Middle frontal gyrus (tissue), 1 donor: Measurements from ENCODE around the gene EFCAB8.
"Not testable (repeated sequence)": the region's sequence is repeated elsewhere in the genome, so short reads cannot be mapped to it uniquely, and the experiment has no call there.

ENCODE experiments used
- DNase-seq: peaks from one replicate; pipeline ENCODE4 v3.0.0-alpha.2; 2015; ENCODE audit warnings: low spot score; ENCODE audit errors: extremely low spot score

The EFCAB8 gene

DNA sequence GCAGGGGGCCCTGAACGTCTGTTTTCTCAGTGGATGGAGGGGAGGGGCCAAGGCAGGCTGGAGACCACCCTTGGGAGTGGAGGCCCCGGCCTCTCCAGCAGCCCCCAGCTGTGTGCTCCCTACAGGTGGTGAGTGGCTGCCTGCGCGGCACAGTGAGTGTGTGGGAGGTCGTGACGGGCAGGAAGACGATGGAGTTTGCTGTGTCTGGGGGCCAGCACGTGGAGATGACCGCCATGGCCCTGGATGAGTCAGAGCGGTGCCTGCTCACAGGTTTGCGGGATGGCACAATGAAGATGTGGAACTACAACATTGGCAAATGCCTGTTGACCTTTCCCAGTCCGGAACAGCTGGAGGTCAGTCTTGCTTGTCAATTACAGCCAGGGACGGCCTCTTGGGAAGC is 52.6 kb downstream of the EFCAB8 start:
- DNase-seq: no peak

DNA sequence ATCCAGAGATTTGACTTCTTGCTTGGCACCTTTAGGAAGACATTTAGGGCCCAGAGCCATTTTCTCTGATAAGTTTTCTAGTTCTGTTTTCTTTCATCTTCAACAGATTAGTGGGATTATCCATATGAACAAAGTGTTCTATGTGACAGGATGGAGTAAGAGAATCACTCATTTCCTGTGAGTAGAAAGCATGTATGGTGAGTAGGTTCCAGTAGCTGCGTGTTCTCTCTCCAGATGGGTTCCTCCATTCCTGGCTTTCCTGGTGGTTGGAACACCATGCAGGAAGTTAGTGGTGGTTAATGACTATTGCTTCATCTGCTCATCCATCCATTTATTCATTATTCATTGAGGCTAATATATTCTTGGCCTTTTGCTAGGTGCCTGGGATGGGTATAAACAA is 54.0 kb downstream of the EFCAB8 start:
- DNase-seq: no peak

DNA sequence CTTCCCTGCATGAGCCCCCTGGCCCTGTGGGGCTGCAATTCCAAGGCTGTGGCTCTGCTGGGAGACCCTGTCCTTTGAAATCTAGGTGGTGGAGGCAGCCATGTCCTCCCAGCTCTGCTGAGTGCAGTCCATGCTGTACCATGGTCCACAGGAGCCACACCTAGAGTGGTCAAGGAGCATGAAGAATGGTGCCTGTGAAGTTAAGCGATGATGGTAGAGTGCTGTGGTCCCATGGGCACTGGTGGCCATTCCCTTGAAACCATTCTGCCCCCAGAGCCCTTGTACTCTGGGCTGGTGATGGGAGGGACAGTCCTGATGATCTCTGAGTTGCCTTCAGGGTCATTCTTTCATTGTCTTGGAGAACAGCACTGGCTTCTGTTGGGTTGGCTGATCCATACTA is 55.3 kb downstream of the EFCAB8 start:
- DNase-seq: no peak

GRCh38 chr20:32917191-32917950 is 58.6 kb downstream of the EFCAB8 start:
- no peak for DNase-seq

GRCh38 chr20:32918296-32918695 is 59.6 kb downstream of the EFCAB8 start:
- DNase-seq: no peak

DNA sequence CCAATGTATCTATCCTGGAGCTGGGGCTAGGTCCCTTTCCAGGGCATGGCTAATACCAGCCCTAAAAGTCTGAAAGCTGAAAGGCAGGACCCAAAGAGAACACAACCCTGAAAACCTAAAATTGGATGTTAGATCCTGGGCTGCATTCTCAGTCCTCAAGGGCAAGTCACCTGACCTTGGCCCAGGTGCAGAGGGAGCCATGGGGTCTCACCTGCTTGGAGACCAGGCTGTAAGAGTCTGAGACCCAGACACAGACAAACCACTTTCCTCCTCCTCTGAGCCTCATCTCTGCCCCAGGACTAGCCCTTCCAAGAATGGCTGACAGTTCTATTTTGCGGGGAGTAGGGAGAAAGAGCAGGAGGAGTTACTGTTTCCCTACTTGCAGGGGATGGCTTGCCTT is 60.0 kb downstream of the EFCAB8 start:
- DNase-seq: no peak

DNA sequence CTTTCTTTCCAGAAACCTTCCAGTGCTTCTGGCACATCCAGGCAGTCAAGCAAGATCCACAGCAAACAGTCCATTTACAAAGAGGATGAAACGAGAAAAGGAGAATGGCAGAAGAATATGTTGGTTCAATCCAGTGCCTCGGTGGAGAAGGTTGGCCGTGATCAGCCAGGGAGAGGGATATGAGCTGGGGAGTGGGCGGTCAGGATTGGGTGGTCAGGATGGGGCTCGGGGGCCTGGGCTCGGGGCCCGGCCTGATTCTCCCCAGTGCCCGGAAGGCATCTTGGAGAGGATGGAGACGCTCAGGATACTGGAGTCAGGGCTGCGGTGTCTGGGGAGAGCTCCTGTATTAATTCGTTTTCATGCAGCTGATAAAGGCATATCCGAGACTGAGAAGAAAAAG is 61.3 kb downstream of the EFCAB8 start:
- DNase-seq: no peak

DNA sequence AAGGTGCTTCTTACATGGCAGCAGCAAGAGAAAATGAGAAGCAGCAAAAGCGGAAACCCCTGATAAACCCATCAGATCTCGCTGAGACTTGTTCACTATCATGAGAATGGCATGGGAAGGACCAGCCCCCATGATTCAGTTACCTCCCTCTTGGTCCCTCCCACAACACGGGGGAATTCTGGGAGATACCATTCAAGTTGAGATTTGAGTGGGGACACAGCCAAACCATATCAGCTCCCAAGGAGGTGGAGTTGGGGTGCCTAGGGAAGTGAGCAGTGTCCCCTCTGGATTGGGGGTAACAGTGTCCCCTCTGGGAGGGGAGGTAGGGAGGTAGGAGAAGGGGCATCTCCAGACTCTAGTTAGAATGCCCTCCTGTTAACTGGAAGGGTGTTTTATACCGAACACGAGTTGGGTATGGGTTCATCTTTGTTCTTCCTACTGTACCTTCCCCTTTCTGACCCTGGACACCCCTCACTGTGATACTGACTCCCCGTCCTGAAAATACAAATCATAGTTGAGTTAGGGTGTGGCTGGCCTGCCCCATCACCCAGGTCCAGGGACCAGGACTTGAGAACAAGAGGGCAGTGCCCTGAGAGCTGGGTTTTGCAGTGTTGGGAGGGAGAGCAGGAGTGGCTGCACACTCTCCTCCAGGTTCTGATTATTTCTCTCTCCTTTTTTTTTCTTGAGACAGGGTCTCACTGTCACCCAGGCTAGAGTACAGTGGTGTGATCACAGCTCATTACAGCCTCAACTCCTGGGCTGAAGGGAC is 62.0 kb downstream of the EFCAB8 start:
- no peak for DNase-seq

GRCh38 chr20:32922466-32922865 is 63.7 kb downstream of the EFCAB8 start:
- DNase-seq: no peak

- no peak for DNase-seq
These were observed 66.1 kb downstream of the EFCAB8 start for GRCh38 chr20:32924781-32925180.

DNA sequence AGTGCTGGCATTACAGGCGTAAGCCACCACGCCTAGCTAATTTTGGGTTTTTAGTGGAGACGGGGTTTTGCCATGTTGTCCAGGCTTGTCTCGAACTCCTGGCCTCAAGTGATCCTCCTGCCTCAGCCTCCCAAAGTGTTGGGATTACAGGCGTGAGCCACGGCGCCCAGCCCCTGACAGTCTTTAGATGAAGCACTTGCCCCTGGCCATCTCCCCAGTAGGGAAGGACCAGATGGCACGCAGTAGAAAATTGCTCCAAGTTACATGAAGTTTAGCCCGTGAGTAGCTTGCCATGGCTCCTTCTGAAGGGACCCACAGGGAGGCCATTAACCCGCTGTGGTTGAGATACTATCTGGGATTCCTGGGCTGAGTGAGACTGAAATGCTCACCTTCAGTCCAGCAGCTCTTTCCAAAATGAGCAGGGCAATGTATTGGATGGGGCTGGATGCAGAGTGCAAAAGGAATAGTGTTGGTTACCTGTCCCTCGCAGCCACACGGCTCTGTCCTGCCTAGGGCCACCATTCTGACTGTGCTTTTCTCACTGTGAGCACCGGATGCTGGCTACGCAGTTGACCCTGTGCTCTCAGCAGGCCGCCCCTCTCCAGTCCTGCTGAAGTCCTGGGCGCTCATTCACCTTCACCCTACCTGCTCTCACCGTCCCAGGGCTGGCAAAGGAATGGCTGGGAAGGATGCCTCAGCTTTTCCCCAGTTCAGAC is 66.9 kb downstream of the EFCAB8 start:
- DNase-seq: no peak

GRCh38 chr20:32929162-32929561 is 70.4 kb downstream of the EFCAB8 start:
- DNase-seq: no peak

DNA sequence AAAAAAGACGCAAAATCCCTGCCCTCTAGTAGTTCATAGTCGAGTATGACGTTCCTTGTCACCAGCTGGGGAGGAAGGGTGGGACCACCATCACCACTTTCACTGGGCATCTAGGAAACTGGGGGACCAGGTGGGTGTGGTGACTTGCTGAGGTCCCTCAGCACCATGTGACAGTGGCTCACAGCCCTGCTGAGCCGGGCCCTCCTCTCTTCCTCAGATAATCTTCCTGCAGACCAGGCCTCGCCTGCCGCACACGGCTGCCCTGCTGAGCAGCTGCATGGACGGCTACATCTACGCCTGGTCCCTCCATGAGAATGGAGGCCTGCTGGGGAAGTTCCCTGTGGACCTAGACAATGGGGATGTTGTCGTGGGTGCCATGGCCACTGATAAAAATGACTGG is 71.5 kb downstream of the EFCAB8 start:
- no peak for DNase-seq

DNA sequence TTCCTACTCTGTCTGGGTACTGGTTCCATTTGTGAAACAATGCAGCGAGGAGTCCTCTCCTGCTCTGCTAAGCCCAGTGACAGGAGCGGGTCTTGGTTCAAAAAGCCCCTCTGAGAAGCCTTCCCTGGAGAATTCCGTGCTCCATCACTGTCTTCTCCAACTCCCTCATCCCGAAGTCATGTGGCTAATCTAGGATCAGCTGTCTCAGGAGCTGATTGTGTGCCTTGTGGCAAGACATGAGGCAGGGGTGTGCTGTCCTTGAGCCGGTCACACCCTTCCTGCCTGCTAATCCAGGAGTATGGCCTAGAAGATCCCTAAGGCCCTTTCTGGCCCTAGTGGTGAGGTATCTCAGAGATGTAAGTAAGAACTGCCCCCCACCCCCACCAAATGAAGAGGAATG is 72.0 kb downstream of the EFCAB8 start:
- DNase-seq: no peak

- DNase-seq: no peak
These were observed 75.9 kb downstream of the EFCAB8 start for GRCh38 chr20:32934580-32934979.

- no peak for DNase-seq
These were observed 82.6 kb downstream of the EFCAB8 start for GRCh38 chr20:32941155-32941885.

DNA sequence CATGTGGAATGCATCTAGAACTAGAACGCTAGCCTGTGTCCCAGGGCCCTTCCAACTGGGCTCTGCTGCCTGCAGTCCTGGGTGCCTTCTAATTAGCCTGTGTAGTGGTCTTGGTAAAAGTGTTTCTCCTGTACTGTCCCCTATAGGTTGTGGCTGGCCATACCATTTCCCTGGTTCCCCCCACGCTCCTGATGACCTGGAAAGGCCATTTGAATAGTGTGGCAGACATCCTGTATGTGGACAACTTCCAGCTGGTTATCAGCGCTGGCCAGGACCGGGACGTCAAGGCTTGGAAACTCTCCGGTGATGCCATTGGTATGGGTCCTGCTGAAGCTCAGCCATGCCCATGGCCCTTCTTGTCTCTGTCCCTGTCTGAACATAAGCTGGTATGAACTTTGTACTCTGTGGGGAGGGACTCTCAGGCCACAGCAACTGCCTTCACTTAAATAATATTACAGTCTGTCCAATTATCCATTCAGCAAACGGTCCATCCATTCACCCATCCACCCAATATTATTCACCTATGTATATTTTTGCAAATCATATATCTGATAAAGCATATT is 84.8 kb downstream of the EFCAB8 start:
- no peak for DNase-seq

DNA sequence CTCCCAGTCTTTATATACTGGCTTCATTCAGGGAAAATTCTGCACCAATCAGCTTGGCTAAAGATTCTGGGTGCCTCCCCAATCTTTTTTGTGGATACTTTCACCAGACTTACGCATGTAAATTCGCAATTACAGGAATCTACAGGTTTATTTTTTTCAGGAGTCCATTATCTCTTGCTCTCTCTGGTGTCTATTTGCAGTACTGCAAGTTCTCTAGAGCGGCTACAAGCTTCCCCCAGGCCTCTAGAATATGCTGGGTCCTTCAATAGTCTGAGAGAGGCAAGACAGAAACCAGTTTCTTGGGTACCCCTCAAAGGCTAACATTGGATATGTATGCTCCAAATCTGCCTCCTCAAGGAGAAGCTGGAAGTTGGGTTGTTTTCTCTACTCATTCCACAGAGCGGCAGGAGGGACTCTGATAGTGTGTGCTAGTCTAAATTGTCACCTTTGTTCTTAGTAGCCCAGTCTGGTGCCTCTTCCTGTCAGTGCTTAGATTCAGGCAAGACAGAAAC is 87.0 kb downstream of the EFCAB8 start:
- DNase-seq: no peak

DNA sequence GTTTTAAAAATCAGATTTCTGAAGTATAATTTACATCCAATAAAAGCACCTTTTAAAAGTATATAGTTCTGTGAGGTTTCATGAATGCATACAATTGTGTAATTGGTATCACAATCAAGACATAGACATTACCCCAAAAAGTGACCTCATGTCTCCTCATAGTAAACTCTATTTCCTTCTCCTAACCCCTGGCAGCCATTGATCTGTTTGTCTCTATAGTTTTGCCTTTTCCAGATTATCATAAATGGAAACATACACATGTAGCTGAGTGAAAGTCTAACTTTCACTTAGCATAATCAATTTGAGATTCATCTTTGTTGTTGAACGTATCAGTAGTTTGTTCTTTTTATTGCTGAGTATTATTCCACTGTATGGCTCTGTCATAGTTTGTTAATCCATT is 87.9 kb downstream of the EFCAB8 start:
- DNase-seq: no peak

DNA sequence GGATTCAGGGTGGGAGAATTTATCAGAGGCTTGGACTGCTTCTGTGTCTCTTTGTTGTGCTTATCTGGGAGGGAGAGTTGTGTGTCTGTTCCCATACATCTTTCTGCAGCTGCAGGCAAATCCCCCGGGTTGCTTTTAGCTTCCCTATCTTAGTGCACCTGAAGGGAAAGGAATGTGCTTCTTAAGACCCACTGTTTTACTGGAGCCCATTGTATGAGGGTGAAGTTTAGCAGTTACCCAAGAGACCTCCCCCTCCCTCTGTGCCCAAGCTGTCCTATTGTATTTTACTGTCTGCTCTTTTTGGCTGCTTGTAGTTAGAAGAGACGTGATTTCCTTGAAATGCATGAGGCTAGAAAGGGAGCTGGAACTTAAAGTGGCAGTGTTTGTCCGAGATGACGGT is 91.8 kb downstream of the EFCAB8 start:
- not testable (repeated sequence) for DNase-seq

DNA sequence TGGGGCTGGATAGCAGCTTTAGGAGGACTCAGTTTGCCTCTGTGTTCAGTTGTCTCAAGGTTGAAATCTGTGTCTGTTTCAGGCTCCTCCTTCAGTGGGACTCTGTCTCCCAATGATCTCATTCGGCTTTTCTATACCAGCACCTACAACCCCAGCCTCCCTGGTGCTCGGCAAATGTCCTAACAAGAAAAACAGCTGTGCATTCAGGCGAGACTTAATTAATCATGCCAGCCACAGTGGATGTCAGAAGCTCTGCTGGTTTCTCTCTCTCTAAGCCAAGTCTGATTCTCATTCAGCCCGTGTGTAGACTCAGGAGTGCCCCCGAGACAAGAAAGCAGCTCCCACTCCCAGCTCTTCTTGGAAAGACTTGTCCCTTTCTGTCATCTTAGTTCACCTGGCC is 98.7 kb downstream of the EFCAB8 start:
- no peak for DNase-seq
